Measurements from ENCODE around the gene ARMH3. TPM values are rescaled to one million over a fixed set of nuclear protein-coding genes. Genes with fewer than 3 reads are reported as not detected.
A peak's percentile ranks its signal among the peaks of the same experiment; 100 is the strongest.

The ARMH3 gene
- polyA plus RNA-seq, 1 experiment = 19.8 TPM

DNA sequence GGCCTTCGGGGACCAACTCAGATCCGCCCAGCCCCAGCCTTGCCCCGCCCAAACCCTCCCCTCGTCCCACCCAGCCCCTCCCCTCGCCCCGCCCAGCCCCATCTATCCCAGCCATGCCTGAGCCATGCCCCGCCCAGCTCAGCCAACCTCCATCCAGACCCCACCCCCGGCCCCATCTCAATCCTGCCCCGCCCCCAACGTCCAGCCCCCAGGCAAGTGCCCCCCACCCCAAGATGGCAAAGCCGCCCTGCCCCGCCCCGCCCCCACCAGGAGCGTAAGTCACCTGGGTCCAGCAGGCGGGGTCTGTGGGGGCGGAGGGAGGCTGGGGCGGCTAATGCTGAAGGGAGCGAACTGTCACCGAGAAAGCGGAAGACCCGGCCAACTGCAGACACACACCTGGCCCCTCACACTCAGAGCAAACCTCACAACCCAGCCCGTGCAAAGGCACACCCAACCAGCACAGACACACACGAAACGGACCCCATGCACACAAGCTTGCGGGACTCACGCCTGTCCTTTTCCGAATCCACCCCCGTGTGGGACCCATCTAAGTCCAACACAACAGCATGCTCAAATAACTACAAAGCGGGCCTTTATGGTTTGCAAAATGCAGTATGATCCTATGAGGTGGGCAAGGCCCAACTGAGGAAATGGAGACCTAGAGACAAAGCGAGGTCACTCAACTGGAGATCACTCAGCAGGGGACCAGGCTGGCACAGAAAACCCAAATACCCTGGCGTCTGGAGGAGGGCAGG is 226.2 kb downstream of the ARMH3 start:
- POLR2A ChIA-PET = interaction anchor here (1.5 kb wide), 1 partner anchor 12 kb away, joined by 5 read pairs; the partner anchor contains the start of gene OGA
- H3K4me3 ChIP-seq (ENCODE audit: low read depth, low read length) = peak overlapping the region; percentile 55
- no peak for DNase-seq (ENCODE audit: low read depth, low spot score)
- TF ChIP-seq, protein P1, sequence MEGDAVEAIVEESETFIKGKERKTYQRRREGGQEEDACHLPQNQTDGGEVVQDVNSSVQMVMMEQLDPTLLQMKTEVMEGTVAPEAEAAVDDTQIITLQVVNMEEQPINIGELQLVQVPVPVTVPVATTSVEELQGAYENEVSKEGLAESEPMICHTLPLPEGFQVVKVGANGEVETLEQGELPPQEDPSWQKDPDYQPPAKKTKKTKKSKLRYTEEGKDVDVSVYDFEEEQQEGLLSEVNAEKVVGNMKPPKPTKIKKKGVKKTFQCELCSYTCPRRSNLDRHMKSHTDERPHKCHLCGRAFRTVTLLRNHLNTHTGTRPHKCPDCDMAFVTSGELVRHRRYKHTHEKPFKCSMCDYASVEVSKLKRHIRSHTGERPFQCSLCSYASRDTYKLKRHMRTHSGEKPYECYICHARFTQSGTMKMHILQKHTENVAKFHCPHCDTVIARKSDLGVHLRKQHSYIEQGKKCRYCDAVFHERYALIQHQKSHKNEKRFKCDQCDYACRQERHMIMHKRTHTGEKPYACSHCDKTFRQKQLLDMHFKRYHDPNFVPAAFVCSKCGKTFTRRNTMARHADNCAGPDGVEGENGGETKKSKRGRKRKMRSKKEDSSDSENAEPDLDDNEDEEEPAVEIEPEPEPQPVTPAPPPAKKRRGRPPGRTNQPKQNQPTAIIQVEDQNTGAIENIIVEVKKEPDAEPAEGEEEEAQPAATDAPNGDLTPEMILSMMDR (IDR thresholded peaks at IDR 0.05; ENCODE audit: low read depth, low read length) = no peak
- CTCF ChIA-PET = interaction anchor here (1.8 kb wide), 1 partner anchor 11 kb away, joined by 7 read pairs; no protein-coding TSS in a partner anchor
- peak overlapping the region; percentile 57 for H3K27ac ChIP-seq (ENCODE audit: low read depth, low read length)
- no peaks in the 10 kb centered on the region for H3K27me3 ChIP-seq (ENCODE audit: control insufficient read depth, insufficient read depth, low read length)
- no peaks in the 10 kb centered on the region; the same call in 1 of the 2 replicates for H3K9me3 ChIP-seq (ENCODE audit: control insufficient read depth, insufficient read depth, low read length)

DNA sequence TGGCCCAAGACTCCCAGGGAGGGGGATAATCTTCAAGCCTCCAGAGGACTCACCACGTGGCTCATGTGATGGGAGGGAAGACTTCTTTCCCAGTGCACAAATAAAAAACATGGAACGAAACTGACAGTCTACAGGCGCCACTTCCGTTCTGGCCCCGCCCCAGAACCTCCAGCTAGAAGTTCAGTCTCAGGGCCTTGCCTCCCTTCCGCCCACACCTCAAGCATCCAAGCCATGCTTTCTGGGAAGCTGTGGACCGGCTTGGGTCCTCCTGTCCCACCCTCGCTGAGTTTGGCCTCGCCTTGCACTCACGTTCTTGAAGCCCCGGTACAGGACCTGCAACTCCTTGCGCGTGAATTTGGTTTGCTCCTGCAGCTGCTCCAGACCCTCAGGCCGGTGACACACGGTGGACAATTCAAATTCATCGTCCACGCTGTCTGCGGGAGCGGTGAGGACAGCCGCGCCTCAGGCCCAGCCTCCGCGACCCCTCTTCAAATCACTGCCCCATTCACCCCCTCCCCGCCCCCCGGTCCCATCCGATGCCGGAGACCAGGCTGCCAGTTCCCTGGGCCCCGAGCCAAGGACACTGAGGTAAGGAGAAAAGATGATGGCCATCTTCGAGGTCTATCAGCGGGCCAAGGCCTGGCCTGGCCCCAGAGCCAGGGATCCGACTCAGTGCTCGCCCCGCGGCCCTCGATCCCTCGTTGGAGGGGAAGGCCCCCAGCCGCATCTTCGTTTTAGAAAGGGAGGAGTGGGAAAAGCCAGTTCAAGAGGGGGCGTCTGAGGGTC is 227.0 kb downstream of the ARMH3 start:
- no peaks in the 10 kb centered on the region for H3K27me3 ChIP-seq (ENCODE audit: control insufficient read depth, insufficient read depth, low read length)
- no peak overlapping the region for H3K4me3 ChIP-seq (ENCODE audit: low read depth, low read length)
- ChIA-PET CTCF (interaction anchor here (1.8 kb wide), 1 partner anchor 11 kb away, joined by 7 read pairs; no protein-coding TSS in a partner anchor), POLR2A (interaction anchor here (1.5 kb wide), 1 partner anchor 11 kb away, joined by 5 read pairs; the partner anchor contains the start of gene OGA)
- TF ChIP-seq, protein P1 (IDR thresholded peaks at IDR 0.05; ENCODE audit: low read depth, low read length) = no peak
- H3K27ac ChIP-seq (ENCODE audit: low read depth, low read length) = no peak overlapping the region
- no peaks in the 10 kb centered on the region; the same call in 1 of the 2 replicates for H3K9me3 ChIP-seq (ENCODE audit: control insufficient read depth, insufficient read depth, low read length)
- DNase-seq (ENCODE audit: low read depth, low spot score) = no peak

DNA sequence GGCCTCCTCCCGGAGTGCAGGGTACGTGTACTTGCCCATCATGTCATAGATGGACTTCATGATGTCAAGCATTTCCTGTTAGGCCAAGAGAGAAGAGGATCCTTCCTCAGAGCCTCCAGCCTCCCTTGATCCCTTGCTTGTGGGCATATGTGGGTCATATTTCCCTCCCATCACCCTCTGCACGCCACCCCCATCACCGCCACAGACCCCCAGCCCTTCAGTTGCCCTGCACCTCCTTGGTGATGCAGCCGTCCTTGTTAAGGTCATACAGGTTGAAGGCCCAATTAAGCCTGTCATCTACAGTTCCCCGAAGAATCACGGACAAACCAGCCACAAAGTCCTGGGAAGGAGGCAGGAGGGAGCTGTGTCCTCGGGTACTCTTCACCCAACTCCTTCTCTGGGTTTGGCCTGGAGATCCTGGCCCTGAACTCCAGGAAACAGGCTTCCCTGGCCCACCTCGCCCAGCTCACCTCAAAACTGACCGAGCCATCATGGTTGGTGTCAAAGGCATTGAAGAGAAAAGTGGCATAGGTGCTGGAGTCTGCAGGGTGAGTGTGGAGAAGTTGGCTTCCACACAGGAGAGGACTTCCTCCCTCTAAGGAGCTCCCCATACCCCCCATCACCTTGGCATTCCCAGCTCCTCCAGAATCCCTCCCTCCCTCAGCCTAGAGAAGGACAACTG is 227.9 kb downstream of the ARMH3 start:
- Histone ChIP-seq H3K4me3 (ENCODE audit: low read depth, low read length) (no peak overlapping the region), H3K27me3 (ENCODE audit: control insufficient read depth, insufficient read depth, low read length) (no peaks in the 10 kb centered on the region), H3K9me3 (ENCODE audit: control insufficient read depth, insufficient read depth, low read length) (no peaks in the 10 kb centered on the region; the same call in 1 of the 2 replicates), H3K27ac (ENCODE audit: low read depth, low read length) (no peak overlapping the region)
- no peak for DNase-seq (ENCODE audit: low read depth, low spot score)
- TF ChIP-seq, protein P1 (IDR thresholded peaks at IDR 0.05; ENCODE audit: low read depth, low read length) = no peak
- ChIA-PET CTCF (interaction anchor here (1.1 to 1.8 kb wide), 2 partner anchors 8 to 12 kb away, joined by 5 to 7 read pairs; no protein-coding TSS in a partner anchor), POLR2A (interaction anchor here (0.5 to 1.1 kb wide), 2 partner anchors 10 to 257 kb away, joined by 3 to 5 read pairs; partner anchors contain the start of gene OGA)

DNA sequence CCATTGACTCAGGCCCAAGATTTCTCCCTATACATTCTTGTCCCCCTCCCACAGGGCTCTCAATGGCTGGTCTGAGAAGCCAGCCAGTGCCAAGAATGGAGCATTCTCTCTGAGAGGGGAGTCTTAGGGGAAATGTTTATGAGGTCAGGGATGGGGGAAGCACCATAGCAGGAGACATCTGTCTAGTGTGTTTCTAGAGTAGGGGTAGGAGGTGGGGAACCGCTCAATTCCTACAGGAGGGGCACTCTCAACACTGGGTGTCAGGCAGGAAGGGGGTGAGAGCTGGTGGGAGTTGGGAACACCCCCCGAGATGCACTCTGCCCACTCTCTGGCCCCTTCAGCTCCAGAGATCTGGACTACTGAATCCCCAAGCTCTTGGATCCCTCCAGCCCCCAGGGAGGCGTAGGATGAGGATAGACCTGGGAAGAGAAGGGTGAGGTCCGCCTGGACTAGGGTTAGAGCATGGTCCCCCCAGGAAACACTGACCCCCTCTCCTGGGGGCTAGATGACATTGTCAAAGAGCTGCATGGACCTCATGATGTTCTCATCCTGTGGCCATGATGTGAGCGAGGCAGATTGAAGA is 229.0 kb downstream of the ARMH3 start:
- Histone ChIP-seq H3K27ac (ENCODE audit: low read depth, low read length) (no peak overlapping the region), H3K9me3 (ENCODE audit: control insufficient read depth, insufficient read depth, low read length) (no peaks in the 10 kb centered on the region; the same call in 1 of the 2 replicates), H3K27me3 (ENCODE audit: control insufficient read depth, insufficient read depth, low read length) (no peaks in the 10 kb centered on the region), H3K4me3 (ENCODE audit: low read depth, low read length) (no peak overlapping the region)
- TF ChIP-seq, protein P1 (IDR thresholded peaks at IDR 0.05; ENCODE audit: low read depth, low read length) = no peak
- CTCF ChIA-PET = interaction anchor here (1.1 kb wide), 1 partner anchor 9 kb away, joined by 5 read pairs; no protein-coding TSS in a partner anchor
- POLR2A ChIA-PET = interaction anchor here (1.1 kb wide), 1 partner anchor 9 kb away, joined by 3 read pairs; the partner anchor contains the start of gene OGA
- DNase-seq (ENCODE audit: low read depth, low spot score) = no peak
